GM18873 (cell line): Measurements from ENCODE around the gene ZSCAN10.
A peak's percentile ranks its signal among the peaks of the same experiment; 100 is the strongest.
"Not testable (repeated sequence)": the region's sequence is repeated elsewhere in the genome, so short reads cannot be mapped to it uniquely, and the experiment has no call there.

Experiments
- ATAC-seq: cut with Tn5 transposase; IDR thresholded peaks from one replicate; pipeline ENCODE4 v1.9.1; 2021; ENCODE audit warnings: mild to moderate bottlenecking, moderate library complexity, moderate number of reproducible peaks; ENCODE audit not compliant: unreplicated experiment, low FRiP score

Gene ZSCAN10

GRCh38 chr16:3066440-3066748 lies 32.7 kb downstream of the ZSCAN10 start:
- no peak for ATAC-seq

DNA sequence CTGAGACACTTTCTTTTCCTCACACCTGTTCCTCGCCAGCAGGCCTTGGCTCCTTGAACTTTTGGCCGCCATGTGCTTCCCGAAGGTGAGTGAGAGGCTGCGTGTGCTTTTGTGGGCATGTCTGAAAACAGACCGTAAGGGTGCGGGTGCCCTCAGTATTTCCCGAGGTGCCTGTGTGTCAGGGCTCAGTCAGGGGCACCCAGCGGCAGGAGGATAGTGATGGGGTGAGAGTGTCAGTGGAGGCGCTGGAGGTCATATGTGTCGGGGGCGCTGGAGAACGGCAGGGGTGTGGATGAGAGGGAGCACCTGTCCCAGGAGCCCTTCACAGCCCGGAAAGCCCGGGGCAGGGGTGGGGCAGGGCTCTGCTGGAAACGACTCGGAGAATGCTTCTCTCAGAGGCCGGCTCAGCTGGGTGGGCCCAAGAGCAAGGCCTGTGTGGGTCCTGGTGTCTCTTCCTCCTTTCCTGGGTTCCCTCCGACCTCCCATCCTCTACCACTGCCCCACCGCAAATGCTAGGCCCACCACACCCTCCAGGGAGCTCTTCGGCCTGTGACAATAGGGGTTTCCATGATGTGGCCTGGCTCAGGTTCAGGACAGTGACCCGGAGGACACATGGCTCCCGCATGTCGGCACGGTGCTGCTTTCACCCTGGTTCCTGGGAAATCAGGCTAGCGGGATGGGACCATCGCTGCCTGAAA lies 33.2 kb downstream of the ZSCAN10 start:
- no peak for ATAC-seq

DNA sequence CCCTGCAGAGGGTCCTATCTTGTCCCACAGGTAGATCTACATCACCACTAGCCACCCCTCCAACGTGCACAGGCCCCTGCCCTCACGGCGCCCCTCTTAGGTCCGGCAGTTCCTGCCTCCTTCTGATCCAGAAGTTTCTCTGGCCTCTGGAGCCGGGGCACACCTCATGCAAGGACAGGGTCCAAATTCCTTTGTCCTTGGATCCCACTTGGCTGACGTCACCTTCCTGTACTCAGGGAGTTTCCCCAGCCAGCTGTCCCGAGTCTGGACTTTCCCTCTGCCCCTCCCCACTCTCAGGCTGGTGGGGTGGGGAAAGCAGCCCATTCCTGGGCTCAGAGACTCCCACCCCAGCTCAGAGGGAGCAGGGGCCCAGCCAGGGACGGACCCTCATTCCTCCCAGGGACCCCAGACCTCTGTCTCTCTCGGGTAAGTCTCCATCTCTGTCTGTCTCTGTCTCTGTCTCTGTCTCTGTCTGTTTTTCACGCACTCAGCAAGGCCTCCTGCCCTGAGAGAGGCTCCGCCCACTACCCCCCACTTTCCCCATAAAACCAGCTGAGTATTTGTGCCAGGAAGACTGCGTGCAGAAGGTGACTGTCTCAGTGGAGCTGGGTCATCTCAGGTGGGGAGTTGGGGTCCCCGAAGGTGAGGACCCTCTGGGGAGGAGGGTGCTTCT lies 33.9 kb downstream of the ZSCAN10 start, which contains the start of gene IL32:
Gene IL32 (plus strand): TSS at position 572 of the 673 bp plus-strand sequence. CDS start 172 bp downstream, outside the sequence.
- no peak for ATAC-seq

DNA sequence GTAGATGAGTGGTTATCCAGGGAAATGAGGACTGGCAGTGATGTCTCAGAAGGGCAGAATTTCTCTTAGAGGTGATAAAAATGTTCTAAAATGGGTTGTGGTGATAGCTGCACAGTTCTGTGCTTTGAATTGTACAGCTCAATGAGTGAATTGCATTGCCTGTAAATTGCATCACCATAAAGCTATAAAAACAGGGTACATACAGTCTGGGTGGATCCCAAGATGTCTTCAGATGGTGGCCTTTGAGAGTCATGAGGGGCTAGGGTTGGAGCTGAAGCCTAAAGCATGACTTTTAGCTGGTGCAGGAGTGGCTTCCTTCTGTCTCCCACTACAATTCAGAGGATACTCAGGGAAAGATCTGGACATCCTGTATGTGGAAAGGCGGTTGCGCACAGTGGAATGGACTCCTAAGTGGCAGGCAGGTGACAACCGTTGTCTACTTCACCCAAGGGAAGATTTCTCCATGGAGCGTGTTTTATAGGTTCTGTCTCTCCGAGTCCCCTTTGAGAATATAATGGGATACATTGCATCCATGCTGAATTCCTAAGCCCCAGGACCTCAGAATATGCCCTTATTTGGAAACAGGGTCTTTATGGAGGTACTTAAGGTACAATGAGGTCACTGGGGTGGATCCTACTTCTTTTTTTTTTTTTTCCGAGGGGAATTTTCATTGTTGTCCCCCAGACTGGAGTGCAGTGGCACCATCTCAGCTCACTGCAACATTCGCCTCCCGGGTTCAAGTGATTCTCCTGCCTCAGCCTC lies 35.3 kb downstream of the ZSCAN10 start:
- no peak for ATAC-seq

GRCh38 chr16:3062553-3062952 lies 36.5 kb downstream of the ZSCAN10 start:
- ATAC-seq, result no peak

GRCh38 chr16:3060339-3061127 lies 38.6 kb downstream of the ZSCAN10 start:
- no peak for ATAC-seq

DNA sequence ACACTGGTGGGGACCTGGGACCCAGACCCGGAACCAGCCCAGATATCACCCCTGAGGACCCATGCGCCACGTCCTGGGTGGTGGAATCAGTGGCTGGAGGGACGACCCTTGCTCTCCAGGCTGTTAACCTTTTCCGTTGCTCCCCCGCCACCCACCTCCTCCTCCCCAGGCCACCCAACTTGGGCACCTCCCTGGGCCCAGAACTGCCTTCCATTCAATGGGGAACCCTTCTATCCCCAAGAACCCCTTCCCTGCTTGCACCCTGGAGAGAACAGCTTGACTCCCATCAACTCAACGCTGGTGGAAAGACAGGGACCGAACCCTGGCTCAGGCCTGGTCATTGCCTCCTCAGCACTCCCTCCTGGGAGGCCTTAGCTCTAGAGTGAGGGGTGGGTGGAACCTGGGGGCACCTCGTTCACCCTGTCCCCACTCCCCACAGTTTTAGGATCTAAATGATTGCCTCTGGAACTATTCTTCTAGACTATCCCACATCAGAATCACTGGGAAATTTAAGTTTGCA lies 39.3 kb downstream of the ZSCAN10 start:
- no peak for ATAC-seq

- ATAC-seq, result peak; percentile 48
Measured at GRCh38 chr16:3059041-3059722, 39.9 kb downstream of the ZSCAN10 start.

DNA sequence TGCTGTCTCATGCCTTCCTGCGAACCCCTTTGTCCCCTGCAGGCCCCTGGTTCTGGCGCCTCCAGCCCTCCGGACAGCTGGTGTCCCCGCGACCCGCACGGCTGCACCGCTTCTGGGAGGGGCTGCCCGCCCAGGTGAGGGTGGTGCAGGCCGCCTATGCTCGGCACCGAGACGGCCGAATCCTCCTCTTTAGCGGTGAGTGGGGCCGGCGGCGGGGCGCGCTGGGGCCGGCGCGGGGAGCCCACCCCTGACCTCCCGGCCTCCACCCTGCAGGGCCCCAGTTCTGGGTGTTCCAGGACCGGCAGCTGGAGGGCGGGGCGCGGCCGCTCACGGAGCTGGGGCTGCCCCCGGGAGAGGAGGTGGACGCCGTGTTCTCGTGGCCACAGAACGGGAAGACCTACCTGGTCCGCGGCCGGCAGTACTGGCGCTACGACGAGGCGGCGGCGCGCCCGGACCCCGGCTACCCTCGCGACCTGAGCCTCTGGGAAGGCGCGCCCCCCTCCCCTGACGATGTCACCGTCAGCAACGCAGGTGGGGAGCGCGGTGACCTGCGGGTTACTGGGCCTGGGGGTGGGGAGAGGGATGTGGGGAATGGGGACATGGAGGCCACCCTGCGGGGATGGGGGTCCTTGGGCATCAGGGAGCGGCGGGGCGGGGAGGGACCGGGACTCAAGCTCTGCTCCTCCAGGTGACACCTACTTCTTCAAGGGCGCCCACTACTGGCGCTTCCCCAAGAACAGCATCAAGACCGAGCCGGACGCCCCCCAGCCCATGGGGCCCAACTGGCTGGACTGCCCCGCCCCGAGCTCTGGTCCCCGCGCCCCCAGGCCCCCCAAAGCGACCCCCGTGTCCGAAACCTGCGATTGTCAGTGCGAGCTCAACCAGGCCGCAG lies 40.7 kb downstream of the ZSCAN10 start:
- ATAC-seq, result no peak

DNA sequence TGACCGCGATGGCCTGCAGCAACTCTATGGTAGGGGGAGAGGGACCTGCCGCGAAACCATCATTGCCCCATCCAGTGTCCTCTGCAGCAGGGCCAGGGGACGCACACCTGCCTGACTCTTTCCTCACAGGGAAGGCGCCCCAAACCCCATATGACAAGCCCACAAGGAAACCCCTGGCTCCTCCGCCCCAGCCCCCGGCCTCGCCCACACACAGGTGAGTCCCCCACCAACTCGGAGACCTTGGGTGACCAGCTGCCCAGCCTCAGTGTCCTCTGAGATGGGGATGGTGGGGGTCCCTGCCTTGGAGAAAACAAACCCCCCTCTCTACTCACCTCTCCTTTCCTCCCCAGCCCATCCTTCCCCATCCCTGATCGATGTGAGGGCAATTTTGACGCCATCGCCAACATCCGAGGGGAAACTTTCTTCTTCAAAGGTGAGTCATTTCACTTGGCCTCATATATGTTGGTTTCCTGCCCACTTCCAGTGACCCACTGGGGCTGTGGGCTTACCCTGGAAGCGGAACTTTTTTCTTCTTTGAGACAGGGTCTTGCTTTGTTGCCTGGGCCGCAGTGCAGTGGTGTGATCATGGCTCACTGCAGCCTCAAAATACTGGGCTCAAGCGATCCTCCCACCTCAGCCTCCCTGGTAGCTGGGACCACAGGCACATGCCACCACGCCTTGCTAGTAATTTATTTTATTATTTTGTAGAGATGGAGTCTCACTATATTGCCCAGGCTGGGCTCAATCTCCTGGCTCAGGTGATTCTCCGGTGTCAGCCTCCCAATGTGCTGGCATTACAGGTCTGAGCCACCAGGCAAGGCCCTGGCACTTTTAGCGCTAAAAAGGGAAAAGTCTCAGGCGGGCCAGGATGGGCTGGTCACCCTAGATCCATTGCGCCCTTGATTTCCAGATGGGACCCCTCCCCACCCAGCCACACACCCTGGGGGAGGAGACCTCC lies 41.6 kb downstream of the ZSCAN10 start:
- no peak for ATAC-seq

GRCh38 chr16:3056336-3057180 lies 42.5 kb downstream of the ZSCAN10 start:
- no peak for ATAC-seq

GRCh38 chr16:3055734-3056115 lies 43.4 kb downstream of the ZSCAN10 start:
- ATAC-seq, result not testable (repeated sequence)

DNA sequence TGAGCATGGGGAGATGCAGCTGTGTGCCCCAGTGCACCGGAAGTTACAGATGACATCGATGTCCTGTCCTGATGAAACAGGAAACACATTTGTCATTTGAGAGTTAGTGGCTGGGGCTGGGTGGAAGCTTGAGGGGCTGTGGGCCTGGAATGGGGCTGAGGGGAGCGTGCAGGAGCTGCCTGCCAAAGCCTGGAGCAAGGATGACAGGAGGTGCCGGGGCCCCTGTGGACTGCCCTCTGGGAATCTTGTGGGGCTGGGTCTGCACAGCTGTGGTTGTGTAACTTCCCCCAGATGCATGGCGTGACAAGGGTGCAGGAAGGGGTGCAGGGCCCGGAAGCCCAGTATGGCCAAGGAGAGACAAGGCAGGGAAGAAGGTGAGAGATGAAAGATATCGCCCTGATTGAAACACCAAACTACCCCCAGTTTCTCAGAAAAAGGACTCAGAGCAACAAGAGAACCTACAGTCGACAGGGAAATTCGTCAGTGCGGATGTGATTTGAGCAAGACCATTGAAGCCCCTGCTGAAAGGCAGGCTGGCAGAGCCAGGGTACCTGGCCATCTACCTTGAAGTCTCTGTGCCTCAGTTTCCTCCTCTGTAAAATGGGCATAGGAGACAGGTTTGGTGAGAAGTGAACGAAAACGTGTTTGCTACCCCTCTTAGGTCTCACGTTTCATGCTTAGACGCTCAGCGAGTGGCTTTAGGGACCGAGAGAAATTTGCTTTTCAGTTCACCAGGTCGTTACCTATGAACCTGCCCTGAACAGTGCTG lies 43.9 kb downstream of the ZSCAN10 start:
- no peak for ATAC-seq

- not testable (repeated sequence) for ATAC-seq
Measured at GRCh38 chr16:3053330-3053710, 45.8 kb downstream of the ZSCAN10 start.

DNA sequence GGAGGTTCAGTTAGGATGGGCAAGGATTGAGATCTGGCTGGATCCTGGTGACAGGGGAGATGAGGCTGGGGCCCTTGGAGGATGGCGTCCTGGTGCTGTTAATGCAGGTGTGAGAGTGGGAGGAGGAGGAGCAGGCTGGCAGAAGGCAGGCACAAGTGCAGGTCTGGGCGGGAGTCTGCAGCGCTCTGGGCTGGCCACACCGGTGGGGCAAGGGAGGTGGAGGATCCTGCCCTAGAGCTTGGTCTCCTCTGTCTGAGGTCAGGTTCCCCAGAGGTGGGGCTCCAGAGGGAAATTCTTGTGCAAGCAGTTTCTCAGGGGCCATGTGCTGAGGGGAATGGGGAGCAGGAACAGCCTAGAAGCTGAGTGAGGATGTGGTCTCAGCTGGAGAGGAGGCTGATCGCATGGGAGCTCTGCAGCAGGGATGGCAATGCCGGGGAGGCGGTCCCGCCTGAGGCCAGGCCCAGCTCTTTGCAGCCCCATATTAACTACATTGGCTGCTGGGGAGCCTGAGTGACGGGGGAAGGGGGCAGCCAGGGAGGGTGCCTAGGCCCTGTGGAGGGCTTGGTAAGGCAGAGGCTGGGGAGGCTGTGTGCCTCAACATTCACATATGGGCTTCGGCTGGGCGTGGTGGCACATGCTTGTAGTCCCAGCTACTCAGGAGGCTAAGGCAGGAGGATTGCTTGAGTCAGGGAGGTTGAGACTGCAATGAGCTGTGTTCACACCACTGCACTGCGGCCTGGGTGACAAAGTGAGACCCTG lies 46.3 kb downstream of the ZSCAN10 start:
- not testable (repeated sequence) for ATAC-seq

- ATAC-seq, result no peak
Measured at GRCh38 chr16:3051494-3051893, 47.6 kb downstream of the ZSCAN10 start.
